ENCODE results near the gene VAT1L.

Gene VAT1L

DNA sequence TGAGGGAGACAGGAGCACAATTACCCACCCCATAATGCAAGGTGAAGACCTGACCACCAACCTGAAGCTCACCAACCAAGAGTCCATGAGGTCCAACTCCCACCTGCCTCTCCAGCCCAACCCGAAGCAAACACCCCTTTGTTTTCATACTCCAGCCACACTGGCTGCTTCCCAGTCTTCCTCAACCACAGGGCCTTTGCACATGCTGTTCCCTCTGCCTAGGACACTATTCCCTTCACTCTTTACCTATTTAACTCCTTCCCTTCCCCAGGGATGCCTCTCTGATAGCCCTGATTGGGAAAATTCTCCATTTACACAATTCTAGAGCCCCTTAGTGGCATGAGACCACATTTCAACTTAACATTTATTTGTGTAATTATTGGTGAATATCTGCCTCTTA, 86.0 kb downstream of the VAT1L start:
- TF ChIP-seq FOXM1 (IDR thresholded peaks at IDR 0.05; ENCODE audit: borderline replicate concordance, low read depth) (no peak), TAF1 (IDR thresholded peaks at IDR 0.05; ENCODE audit: low read depth) (no peak), EGR1 (IDR thresholded peaks at IDR 0.05) (no peak), CEBPB (IDR thresholded peaks at IDR 0.05) (no peak), CREB1 (IDR thresholded peaks at IDR 0.05; ENCODE audit: low read depth) (no peak)

DNA sequence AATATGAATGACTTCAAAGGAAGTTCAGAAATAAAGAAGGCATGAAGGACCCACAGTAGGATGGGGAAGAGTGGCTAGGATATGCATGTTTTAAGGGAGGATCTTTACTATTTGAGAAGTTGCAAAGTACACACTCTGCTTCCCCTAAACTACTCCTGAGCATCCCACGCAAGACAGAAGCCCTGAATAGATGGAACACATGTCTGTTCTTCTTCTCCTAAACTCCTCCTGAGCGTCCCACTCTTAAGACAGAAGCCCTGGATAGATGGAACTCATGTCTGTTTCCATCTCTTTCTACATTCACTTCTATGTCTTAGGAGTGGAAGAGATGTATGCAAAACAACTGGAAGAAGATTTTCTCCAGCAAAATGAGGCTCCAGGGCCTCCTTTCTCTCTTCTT, 88.4 kb downstream of the VAT1L start:
- no peak for TF ChIP-seq FOXM1 (IDR thresholded peaks at IDR 0.05; ENCODE audit: borderline replicate concordance, low read depth)

DNA sequence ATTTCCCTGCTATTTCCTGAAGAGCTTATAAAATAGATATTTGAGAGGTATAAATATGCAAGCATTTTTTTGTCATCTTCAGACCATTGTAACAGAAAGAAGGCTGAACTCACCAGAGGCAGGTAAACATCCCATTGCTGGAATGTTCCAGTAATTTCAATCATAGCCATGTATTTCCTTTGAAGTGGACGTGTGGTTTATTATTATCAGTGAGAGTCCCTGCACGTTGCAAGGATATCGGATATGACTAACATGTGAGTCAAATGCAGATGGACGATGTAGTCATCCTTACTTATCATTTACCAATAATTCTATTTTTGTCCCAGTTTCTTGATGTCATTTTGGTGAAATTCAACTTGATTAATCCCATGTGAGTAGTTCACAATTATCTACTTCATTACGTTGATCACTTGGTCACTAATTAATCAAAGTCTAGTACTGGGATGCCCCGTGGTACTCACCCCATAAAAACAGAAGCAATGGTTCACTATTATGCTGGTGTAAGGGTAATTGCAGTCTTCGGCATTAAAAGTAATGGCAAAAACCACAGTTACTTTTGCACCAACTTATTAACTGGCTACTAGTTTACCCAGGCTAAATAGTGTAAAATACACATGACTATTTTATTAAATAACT, 89.5 kb downstream of the VAT1L start:
- TF ChIP-seq NFIC (IDR thresholded peaks at IDR 0.05) (no peak), CREB1 (IDR thresholded peaks at IDR 0.05; ENCODE audit: low read depth) (no peak), FOXM1 (IDR thresholded peaks at IDR 0.05; ENCODE audit: borderline replicate concordance, low read depth) (no peak), TCF12 (IDR thresholded peaks at IDR 0.05; ENCODE audit: low read depth) (no peak), CEBPB (IDR thresholded peaks at IDR 0.05) (no peak), EP300 (IDR thresholded peaks at IDR 0.05; ENCODE audit: borderline replicate concordance) (no peak), YY1 (IDR thresholded peaks at IDR 0.05; ENCODE audit: low read depth) (no peak), EGR1 (IDR thresholded peaks at IDR 0.05) (no peak), ZBTB7A (IDR thresholded peaks at IDR 0.05; ENCODE audit: low read depth) (no peak), RAD21 (IDR thresholded peaks at IDR 0.05; ENCODE audit: low read depth) (no peak), TAF1 (IDR thresholded peaks at IDR 0.05; ENCODE audit: low read depth) (no peak)
- TF ChIP-seq, protein P1, sequence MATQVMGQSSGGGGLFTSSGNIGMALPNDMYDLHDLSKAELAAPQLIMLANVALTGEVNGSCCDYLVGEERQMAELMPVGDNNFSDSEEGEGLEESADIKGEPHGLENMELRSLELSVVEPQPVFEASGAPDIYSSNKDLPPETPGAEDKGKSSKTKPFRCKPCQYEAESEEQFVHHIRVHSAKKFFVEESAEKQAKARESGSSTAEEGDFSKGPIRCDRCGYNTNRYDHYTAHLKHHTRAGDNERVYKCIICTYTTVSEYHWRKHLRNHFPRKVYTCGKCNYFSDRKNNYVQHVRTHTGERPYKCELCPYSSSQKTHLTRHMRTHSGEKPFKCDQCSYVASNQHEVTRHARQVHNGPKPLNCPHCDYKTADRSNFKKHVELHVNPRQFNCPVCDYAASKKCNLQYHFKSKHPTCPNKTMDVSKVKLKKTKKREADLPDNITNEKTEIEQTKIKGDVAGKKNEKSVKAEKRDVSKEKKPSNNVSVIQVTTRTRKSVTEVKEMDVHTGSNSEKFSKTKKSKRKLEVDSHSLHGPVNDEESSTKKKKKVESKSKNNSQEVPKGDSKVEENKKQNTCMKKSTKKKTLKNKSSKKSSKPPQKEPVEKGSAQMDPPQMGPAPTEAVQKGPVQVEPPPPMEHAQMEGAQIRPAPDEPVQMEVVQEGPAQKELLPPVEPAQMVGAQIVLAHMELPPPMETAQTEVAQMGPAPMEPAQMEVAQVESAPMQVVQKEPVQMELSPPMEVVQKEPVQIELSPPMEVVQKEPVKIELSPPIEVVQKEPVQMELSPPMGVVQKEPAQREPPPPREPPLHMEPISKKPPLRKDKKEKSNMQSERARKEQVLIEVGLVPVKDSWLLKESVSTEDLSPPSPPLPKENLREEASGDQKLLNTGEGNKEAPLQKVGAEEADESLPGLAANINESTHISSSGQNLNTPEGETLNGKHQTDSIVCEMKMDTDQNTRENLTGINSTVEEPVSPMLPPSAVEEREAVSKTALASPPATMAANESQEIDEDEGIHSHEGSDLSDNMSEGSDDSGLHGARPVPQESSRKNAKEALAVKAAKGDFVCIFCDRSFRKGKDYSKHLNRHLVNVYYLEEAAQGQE (IDR thresholded peaks at IDR 0.05; ENCODE audit: low read depth), result no peak

DNA sequence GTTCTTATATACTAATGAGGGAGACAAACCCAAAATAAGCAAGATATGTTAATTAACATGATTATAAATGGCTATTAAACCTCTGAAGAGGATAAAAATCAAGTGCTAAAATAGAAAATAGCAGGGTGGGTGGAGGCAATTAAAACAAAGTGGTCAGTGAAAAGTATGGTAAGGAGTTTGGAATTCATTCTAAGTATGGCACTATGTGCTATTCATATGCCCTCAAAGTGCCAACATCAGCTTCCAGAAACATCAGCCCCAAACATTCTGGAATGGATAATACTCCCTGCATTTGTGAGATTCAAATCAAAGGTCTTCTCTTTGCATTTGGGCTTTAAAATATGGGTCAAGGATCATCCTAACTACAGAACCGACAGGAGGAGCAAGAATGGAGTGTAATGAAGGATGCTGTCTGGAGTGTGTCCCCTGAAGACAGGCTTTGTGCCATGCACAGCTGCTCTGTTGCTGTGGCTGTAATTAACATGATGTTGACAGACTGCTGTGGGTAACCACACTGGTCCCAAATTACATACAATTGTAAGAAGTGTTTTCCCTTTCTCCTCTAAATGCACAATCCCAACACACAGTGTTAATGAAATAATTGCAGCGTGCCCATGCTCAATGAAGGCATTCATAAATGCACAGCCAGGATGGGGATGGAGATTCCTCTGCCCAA, 93.1 kb downstream of the VAT1L start:
- no peak for TF ChIP-seq CREB1 (IDR thresholded peaks at IDR 0.05; ENCODE audit: low read depth)
- TF ChIP-seq, protein P1 (IDR thresholded peaks at IDR 0.05; ENCODE audit: low read depth), result no peak
- no peak for TF ChIP-seq CEBPB (IDR thresholded peaks at IDR 0.05)
- TF ChIP-seq TAF1 (IDR thresholded peaks at IDR 0.05; ENCODE audit: low read depth), result no peak
- TF ChIP-seq ZBTB7A (IDR thresholded peaks at IDR 0.05; ENCODE audit: low read depth), result no peak
- TF ChIP-seq, protein P2, sequence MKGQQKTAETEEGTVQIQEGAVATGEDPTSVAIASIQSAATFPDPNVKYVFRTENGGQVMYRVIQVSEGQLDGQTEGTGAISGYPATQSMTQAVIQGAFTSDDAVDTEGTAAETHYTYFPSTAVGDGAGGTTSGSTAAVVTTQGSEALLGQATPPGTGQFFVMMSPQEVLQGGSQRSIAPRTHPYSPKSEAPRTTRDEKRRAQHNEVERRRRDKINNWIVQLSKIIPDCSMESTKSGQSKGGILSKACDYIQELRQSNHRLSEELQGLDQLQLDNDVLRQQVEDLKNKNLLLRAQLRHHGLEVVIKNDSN (IDR thresholded peaks at IDR 0.05), result no peak
- TF ChIP-seq RAD21 (IDR thresholded peaks at IDR 0.05; ENCODE audit: low read depth), result no peak
- TF ChIP-seq FOXM1 (IDR thresholded peaks at IDR 0.05; ENCODE audit: borderline replicate concordance, low read depth), result no peak

DNA sequence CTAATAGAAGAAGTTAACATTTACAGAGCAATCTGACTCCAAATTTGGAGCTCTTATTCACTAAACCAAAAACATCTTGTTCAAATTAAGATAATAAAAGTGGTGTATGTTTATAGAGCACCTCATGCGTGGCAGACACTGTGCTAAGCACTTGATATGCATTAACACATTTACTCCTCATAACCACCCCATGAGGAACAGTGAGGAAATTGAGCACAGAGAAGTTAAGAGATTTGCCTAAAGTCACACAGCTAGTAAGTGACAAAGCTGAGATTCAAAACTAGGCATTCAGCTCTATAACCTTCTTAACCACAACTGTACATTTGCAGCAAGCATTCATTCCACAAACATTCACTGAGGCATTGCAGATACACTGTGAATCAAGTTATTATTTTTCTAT, 94.0 kb downstream of the VAT1L start:
- TF ChIP-seq, protein P1 (IDR thresholded peaks at IDR 0.05; ENCODE audit: low read depth), result no peak

DNA sequence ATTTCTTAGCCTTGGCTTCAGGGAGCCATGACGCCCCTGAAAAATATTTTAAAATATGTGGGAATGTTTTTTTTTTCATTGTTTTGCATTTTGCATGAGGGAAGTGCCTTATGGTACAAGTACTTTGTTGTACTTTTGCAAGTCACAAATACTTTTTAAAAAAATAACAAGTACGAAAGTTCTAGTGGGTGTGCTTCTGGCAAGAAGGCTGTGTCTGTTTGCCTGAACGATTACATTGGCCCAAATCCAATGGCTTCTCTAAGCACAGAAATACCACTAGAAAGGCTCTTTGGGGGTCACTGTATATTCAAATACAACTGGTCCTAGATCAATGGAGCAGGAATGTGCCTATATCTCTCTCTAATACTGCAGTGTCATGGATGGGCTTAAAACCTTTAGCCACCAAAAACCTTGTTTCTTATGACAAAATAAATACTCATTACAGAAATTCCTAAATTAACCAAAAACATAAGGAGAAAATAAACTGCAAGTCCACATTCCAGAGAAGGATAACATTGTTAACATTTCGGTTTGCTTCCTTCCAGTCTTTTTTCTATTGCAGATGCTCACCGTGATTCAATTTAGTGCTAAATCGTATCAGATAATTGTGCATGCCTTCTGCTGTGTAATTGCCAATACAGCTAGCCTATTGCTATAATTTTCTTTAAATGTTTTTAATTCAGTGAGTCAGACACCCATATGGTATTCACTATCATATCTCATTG, 97.4 kb downstream of the VAT1L start:
- TF ChIP-seq TCF12 (IDR thresholded peaks at IDR 0.05; ENCODE audit: low read depth) (no peak), CEBPB (IDR thresholded peaks at IDR 0.05) (no peak), FOXM1 (IDR thresholded peaks at IDR 0.05; ENCODE audit: borderline replicate concordance, low read depth) (no peak), CREB1 (IDR thresholded peaks at IDR 0.05; ENCODE audit: low read depth) (no peak), YY1 (IDR thresholded peaks at IDR 0.05; ENCODE audit: low read depth) (no peak)
- TF ChIP-seq, protein P2 (IDR thresholded peaks at IDR 0.05), result no peak
